Stimulated activated CD8-positive, alpha-beta memory T cell treated with anti-CD3 and anti-CD28 coated beads, Interleukin-7, amount 100 ng/mL, for 4 hours (primary cell): ENCODE data around the gene NEK7.

Source experiments
- DNase-seq, 2 donors: peaks; one replicate each; pipeline ENCODE4 v3.0.0-alpha.2; 2020; ENCODE audit warnings: low read depth in 2 of 2

Gene NEK7

GRCh38 chr1:198350456-198350855 lies 193.7 kb downstream of the NEK7 start:
- no peak for DNase-seq

GRCh38 chr1:198352975-198353695 lies 196.3 kb downstream of the NEK7 start:
- no peak for DNase-seq

DNA sequence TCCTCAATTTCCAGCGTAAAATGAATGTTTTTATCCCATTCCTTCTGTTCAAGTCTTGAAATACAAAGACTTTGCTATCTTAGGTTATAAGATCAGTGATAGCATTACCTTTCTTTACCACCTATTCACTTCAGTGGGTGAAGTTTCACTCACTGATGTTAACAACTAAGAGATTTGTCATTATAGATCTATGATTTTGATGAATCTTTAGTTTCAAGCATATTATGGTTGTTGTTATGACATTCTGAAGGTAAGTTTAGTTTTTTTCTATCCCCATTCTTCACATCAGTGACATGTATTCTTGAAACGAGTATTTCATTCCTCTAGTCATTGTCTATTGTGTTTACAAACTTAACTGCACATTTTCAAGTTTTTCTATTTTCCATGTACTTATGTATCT lies 201.1 kb downstream of the NEK7 start:
- DNase-seq = no peak

- DNase-seq = no peak
Observed at GRCh38 chr1:198359024-198359653, 202.3 kb downstream of the NEK7 start.

GRCh38 chr1:198360208-198360729 lies 203.5 kb downstream of the NEK7 start:
- no peak for DNase-seq

- DNase-seq = no peak
Observed at GRCh38 chr1:198361237-198361767, 204.5 kb downstream of the NEK7 start.

- DNase-seq = no peak
Observed at GRCh38 chr1:198363625-198364151, 206.9 kb downstream of the NEK7 start.

GRCh38 chr1:198364471-198364870 lies 207.7 kb downstream of the NEK7 start:
- DNase-seq = no peak

DNA sequence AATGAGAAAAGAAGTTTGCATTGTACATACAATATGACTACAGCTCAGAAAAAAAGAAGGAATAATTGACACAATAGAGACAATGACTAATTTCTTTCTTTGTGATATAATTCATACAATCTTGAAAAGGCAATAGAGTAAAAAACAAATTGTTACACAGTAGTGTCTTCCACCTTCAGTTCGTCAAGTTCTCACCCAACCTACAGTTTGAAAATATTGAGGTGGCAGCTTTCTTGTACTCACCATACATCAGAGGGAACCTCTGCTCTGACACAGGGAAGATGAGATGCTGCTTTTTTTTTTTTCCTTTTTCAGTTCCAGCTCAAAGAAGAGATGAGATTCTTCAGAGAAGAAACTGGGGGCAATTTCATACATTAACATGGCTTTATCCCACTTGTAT lies 210.5 kb downstream of the NEK7 start:
- no peak for DNase-seq

DNA sequence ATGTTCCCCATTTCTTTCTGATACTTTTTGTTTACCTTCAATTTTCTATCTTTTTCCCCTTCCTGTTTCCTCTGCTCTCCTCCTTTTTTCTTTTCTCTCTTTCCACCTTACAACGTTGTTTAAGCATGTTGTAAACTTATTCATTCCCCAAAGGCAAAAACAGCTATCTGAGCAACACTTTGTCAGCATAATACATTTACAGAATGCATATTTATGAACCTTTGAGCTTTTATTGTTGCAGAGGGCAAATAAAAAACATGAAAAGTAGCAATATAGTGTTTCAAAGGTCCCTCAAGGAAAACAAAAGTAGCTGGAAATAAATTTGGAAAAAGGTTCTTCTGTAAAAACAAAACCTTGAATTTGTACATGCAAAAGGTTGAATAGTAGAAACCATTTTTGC lies 214.2 kb downstream of the NEK7 start:
- no peak for DNase-seq
